Chondrocyte (in vitro differentiated cells): ENCODE measurements around the gene IL36B. TPM values are rescaled to one million over a fixed set of nuclear protein-coding genes. Genes with fewer than 3 reads are reported as not detected.

Experiments used
- DNase-seq: peaks from one replicate; pipeline ENCODE4 v3.0.0; 2021; ENCODE audit warnings: mixed read lengths, low spot score
- H3K27ac Mint-ChIP-seq: one replicate; pipeline ENCODE4 v1.8.0; 2021; ENCODE audit warnings: mild to moderate bottlenecking, moderate library complexity, mixed read lengths; ENCODE audit not compliant: unreplicated experiment
- H3K27me3 Mint-ChIP-seq: 2 replicates; pipeline ENCODE4 v1.8.0; 2021; ENCODE audit warnings: low read depth, mixed read lengths
- H3K36me3 Mint-ChIP-seq: 2 replicates; pipeline ENCODE4 v1.8.0; 2021; ENCODE audit warnings: low read depth, mixed read lengths
- H3K4me1 Mint-ChIP-seq: 2 replicates; pipeline ENCODE4 v1.8.0; 2021; ENCODE audit warnings: low read depth, mild to moderate bottlenecking, mixed read lengths
- H3K4me3 Mint-ChIP-seq: one replicate; pipeline ENCODE4 v1.8.0; 2021; ENCODE audit warnings: mild to moderate bottlenecking, moderate library complexity, mixed read lengths; ENCODE audit not compliant: unreplicated experiment
- H3K9me3 Mint-ChIP-seq: 2 replicates; pipeline ENCODE4 v1.8.0; 2021; ENCODE audit warnings: low read depth, mixed read lengths
- CTCF ChIP-seq: fragments of 200-600 bp; sonication (generic); IDR thresholded peaks from 2 replicates; pipeline ENCODE4 v1.5.0; 2021; ENCODE audit warnings: antibody characterized with exemption, mild to moderate bottlenecking, moderate library complexity
- total RNA-seq: library from RNA; stranded (reverse); gene quantifications from 3 replicates; pipeline ENCODE4 v1.2.1, GENCODE V29; 2021

Gene IL36B
- total RNA-seq, 1 donor from 2014 or later = not detected

- no peak overlapping the region for H3K4me3 Mint-ChIP-seq
- no peaks in the 10 kb centered on the region for H3K4me1 Mint-ChIP-seq
- peaks cover 15% of the 10 kb centered on the region for H3K27me3 Mint-ChIP-seq
- no peak for TF ChIP-seq CTCF
- H3K9me3 Mint-ChIP-seq = peaks cover 17% of the 10 kb centered on the region
- H3K36me3 Mint-ChIP-seq = peaks cover 3% of the 10 kb centered on the region
- H3K27ac Mint-ChIP-seq = no peak overlapping the region
- DNase-seq = no peak
Observed at GRCh38 chr2:113093613-113093977, 40.9 kb upstream of the IL36B start.

- Mint-ChIP-seq H3K27ac (no peak overlapping the region), H3K36me3 (peaks cover 3% of the 10 kb centered on the region), H3K9me3 (peaks cover 17% of the 10 kb centered on the region), H3K27me3 (peaks cover 15% of the 10 kb centered on the region), H3K4me3 (no peak overlapping the region), H3K4me1 (no peaks in the 10 kb centered on the region)
- no peak for DNase-seq
- TF ChIP-seq CTCF = no peak
Observed at GRCh38 chr2:113092864-113093612, 40.4 kb upstream of the IL36B start.

- Mint-ChIP-seq H3K4me3 (no peak overlapping the region), H3K9me3 (peaks cover 6% of the 10 kb centered on the region), H3K27me3 (peaks cover 20% of the 10 kb centered on the region), H3K27ac (no peak overlapping the region), H3K36me3 (peaks cover 3% of the 10 kb centered on the region), H3K4me1 (no peaks in the 10 kb centered on the region)
- DNase-seq = no peak
- no peak for TF ChIP-seq CTCF
Observed at GRCh38 chr2:113091231-113091896, 38.7 kb upstream of the IL36B start.

GRCh38 chr2:113089916-113090315, 37.2 kb upstream of the IL36B start:
- Mint-ChIP-seq H3K4me3 (no peak overlapping the region), H3K9me3 (no peaks in the 10 kb centered on the region), H3K27ac (no peak overlapping the region), H3K36me3 (no peaks in the 10 kb centered on the region), H3K27me3 (peaks cover 23% of the 10 kb centered on the region), H3K4me1 (no peaks in the 10 kb centered on the region)
- no peak for DNase-seq
- no peak for TF ChIP-seq CTCF

- Mint-ChIP-seq H3K27me3 (peaks cover 30% of the 10 kb centered on the region), H3K36me3 (no peaks in the 10 kb centered on the region), H3K4me3 (no peak overlapping the region), H3K4me1 (no peaks in the 10 kb centered on the region), H3K27ac (no peak overlapping the region), H3K9me3 (no peaks in the 10 kb centered on the region)
- TF ChIP-seq CTCF = no peak
- no peak for DNase-seq
Observed at GRCh38 chr2:113088213-113088992, 35.7 kb upstream of the IL36B start.
